Breast epithelium (tissue), 3 donors: Measurements from ENCODE around the gene UPP1.

Experiments used
- CTCF ChIP-seq, 3 donors: fragments of 450-650 bp; IDR thresholded peaks; one replicate each; pipeline ENCODE4 v1.5.1; 2016 to 2017; ENCODE audit warnings: antibody characterized with exemption in 3 of 3, mild to moderate bottlenecking in 3 of 3, moderate library complexity in 3 of 3
- POLR2AphosphoS5 ChIP-seq, 3 donors: sonication (generic); formaldehyde crosslinking; IDR thresholded peaks; one replicate each; pipeline ENCODE4 v1.6.1; 2017; ENCODE audit warnings: antibody characterized with exemption in 3 of 3

- no peak for TF ChIP-seq CTCF (IDR thresholded peaks at IDR 0.05)
- TF ChIP-seq POLR2AphosphoS5 (IDR thresholded peaks at IDR 0.05) = no peak
These were observed 42.6 kb upstream of the UPP1 start for GRCh38 chr7:48046458-48046857.
